ENCODE results near the gene PPP1R3E. TPM values are rescaled to one million over a fixed set of nuclear protein-coding genes. Genes with fewer than 3 reads are reported as not detected.

PPP1R3E gene
- total and polyA plus RNA-seq, 2 of the 13 experiments (the other 11 are each of a cell fraction or from before 2014, with no cell fraction given) = 16.5 to 26.5 TPM

- TF ChIP-seq CSRNP1 (CRISPR knock-in tag; IDR thresholded peaks at IDR 0.05) = no peak; the same call in 1 of the 2 replicates
- peak; percentile 13 for TF ChIP-seq ZNF468 (CRISPR knock-in tag; IDR thresholded peaks at IDR 0.05)
- TF ChIP-seq ZNF614 (CRISPR knock-in tag; IDR thresholded peaks at IDR 0.05; ENCODE audit: borderline replicate concordance) = peak; percentile 73; the same call in 1 of the 2 replicates
- no peak for TF ChIP-seq ZNF850 (CRISPR knock-in tag; conservative IDR thresholded peaks at IDR 0.05)
- TF ChIP-seq RBM22 (optimal IDR thresholded peaks at IDR 0.05; ENCODE audit: low read length) = no peak
- TF ChIP-seq ZNF777 (CRISPR knock-in tag; IDR thresholded peaks at IDR 0.05) = 0 out of 2 replicates have a peak, but pooled peaks have one; percentile 72
- no peak for TF ChIP-seq SRSF4 (IDR thresholded peaks at IDR 0.05; ENCODE audit: low read depth, low read length, poor library complexity, severe bottlenecking)
- no peak for TF ChIP-seq MLLT10 (CRISPR knock-in tag; IDR thresholded peaks at IDR 0.05)
- peak; percentile 88 for TF ChIP-seq ZBTB7B (CRISPR knock-in tag; IDR thresholded peaks at IDR 0.05)
- TF ChIP-seq HIVEP1 (CRISPR knock-in tag; IDR thresholded peaks at IDR 0.05) = peak; percentile 87
- TF ChIP-seq, protein P1, sequence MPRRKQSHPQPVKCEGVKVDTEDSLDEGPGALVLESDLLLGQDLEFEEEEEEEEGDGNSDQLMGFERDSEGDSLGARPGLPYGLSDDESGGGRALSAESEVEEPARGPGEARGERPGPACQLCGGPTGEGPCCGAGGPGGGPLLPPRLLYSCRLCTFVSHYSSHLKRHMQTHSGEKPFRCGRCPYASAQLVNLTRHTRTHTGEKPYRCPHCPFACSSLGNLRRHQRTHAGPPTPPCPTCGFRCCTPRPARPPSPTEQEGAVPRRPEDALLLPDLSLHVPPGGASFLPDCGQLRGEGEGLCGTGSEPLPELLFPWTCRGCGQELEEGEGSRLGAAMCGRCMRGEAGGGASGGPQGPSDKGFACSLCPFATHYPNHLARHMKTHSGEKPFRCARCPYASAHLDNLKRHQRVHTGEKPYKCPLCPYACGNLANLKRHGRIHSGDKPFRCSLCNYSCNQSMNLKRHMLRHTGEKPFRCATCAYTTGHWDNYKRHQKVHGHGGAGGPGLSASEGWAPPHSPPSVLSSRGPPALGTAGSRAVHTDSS (CRISPR knock-in tag; conservative IDR thresholded peaks at IDR 0.05) = no peak
- peak; percentile 13 for TF ChIP-seq U2AF1 (optimal IDR thresholded peaks at IDR 0.05; ENCODE audit: low read depth, low read length)
- TF ChIP-seq ZNF543 (CRISPR knock-in tag; IDR thresholded peaks at IDR 0.05) = peak; percentile 83
- TF ChIP-seq TCF12 (IDR thresholded peaks at IDR 0.05) = no peak
- TF ChIP-seq TCF12 (CRISPR knock-in tag; IDR thresholded peaks at IDR 0.05) = peak; percentile 99
- TF ChIP-seq ZNF329 (CRISPR knock-in tag; IDR thresholded peaks at IDR 0.05; ENCODE audit: low read depth) = 0 out of 2 replicates have a peak, but pooled peaks have one; percentile 27
- peak; percentile 60 for TF ChIP-seq ZBTB7A (CRISPR knock-in tag; IDR thresholded peaks at IDR 0.05)
- TF ChIP-seq ZNF546 (CRISPR knock-in tag; conservative IDR thresholded peaks at IDR 0.05) = peak; percentile 71; the same call in 1 of the 2 replicates
- TF ChIP-seq ZSCAN9 (CRISPR knock-in tag; IDR thresholded peaks at IDR 0.05; ENCODE audit: borderline replicate concordance) = peak; percentile 30; the same call in 1 of the 2 replicates
- no peak for TF ChIP-seq PHF20 (CRISPR knock-in tag; IDR thresholded peaks at IDR 0.05)
- no peak for TF ChIP-seq HNF1A (IDR thresholded peaks at IDR 0.05; ENCODE audit: low read depth)
- peak; percentile 39; the same call in 1 of the 2 replicates for TF ChIP-seq HNF1A (CRISPR knock-in tag; IDR thresholded peaks at IDR 0.05; ENCODE audit: borderline replicate concordance)
- no peak for TF ChIP-seq KLF6 (CRISPR knock-in tag; IDR thresholded peaks at IDR 0.05)
These were observed at the start of gene PPP1R3E (continued) for GRCh38 chr14:23302290-23303225.
